ENCODE data around the gene NTSR2.

- TF ChIP-seq POLR2AphosphoS5 (IDR thresholded peaks at IDR 0.05) (no peak), CTCF (IDR thresholded peaks at IDR 0.05) (no peak), POLR2A (IDR thresholded peaks at IDR 0.05) (no peak), EP300 (IDR thresholded peaks at IDR 0.05) (no peak)
Measured at GRCh38 chr2:11667194-11667593, 2.8 kb downstream of the NTSR2 start.
